Measurements from ENCODE around the gene SOCS1.

- TF ChIP-seq CTCF (IDR thresholded peaks at IDR 0.05; ENCODE audit: extremely low read depth in 1 of 2, insufficient read depth in 1 of 2, low read depth in 1 of 2, low read length in 2 of 2) (no peak), FOS (IDR thresholded peaks at IDR 0.05; ENCODE audit: borderline replicate concordance, insufficient read depth, low read length) (no peak), POLR2A (IDR thresholded peaks at IDR 0.05; ENCODE audit: low read depth, low read length) (no peak), MAX (IDR thresholded peaks at IDR 0.05; ENCODE audit: insufficient read depth, insufficient read length) (no peak), POLR2AphosphoS5 (IDR thresholded peaks at IDR 0.05; ENCODE audit: insufficient read depth, low read depth, low read length) (no peak), EZH2 (IDR thresholded peaks at IDR 0.05; ENCODE audit: borderline replicate concordance, low read depth, low read length, severe bottlenecking) (no peak), MYC (IDR thresholded peaks at IDR 0.05; ENCODE audit: low read depth, low read length) (no peak), GATA2 (IDR thresholded peaks at IDR 0.05; ENCODE audit: insufficient read depth, insufficient read length, low read depth, low read length) (no peak)
Measured at GRCh38 chr16:11232302-11232851, 23.6 kb downstream of the SOCS1 start.
